Fibroblast of skin of left biceps (primary cell): ENCODE data around the gene KDM3A.

ENCODE experiments used
- DNase-seq, 2 experiments: peaks; one replicate each; pipeline ENCODE4 v3.0.0-alpha.2; 2013; ENCODE audit warnings: low read depth in 2 of 2

The KDM3A gene

DNA sequence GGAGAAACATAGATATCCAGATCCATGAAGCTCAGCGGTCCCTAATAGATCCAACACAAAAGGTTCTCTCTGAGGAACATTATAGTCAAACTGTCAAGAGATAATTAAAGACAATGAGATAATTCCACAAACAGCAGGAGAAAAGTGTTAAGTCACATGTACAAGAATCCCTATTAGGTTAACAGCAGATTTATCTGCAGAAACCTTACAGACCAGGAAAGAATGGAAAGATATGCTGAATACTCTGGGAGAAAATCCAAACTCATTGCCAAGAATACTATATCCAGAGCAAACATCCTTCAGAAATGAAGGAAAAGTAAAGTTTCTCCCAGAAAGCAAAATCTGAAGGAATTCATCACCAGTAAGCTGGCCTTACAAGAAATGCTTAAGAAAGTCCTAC lies 10.8 kb upstream of the KDM3A start:
- no peak for DNase-seq

DNA sequence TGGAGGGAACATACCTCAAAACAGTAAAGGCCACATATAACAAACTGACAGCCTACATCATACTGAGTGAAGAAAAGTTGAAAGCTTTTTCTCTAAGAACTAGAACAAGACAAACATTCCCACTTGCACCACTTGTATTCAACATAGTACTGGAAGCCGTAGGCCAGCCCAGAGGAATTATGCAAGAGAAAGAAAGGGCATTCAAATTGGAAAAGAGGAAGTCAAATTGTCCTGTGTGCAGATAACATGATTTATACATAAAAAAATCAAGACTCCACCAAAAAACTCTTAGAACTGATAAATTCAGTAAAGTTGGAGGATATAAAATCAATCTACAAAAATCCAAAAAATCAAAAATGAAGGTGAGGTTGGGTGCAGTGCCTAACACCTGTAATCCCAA lies 8.0 kb upstream of the KDM3A start:
- DNase-seq = no peak

DNA sequence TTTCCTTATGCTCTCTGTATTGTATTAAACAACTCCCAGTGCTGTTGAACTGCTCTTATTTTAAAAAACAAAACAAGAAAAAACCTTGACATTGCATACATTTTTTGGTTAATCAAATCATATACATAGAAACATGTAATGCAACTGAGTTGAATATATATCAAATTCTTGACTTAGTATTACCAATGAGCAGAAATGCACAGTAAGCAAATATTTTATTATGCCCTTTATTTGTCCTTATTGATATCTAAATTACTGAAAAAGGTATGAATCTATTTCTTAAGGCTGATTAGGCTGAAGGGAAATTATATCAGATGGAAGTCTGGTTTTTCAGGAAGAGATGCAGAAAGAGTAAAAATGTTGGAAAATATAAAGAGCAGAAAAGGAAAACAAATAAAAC lies 6.9 kb upstream of the KDM3A start:
- no peak for DNase-seq

DNA sequence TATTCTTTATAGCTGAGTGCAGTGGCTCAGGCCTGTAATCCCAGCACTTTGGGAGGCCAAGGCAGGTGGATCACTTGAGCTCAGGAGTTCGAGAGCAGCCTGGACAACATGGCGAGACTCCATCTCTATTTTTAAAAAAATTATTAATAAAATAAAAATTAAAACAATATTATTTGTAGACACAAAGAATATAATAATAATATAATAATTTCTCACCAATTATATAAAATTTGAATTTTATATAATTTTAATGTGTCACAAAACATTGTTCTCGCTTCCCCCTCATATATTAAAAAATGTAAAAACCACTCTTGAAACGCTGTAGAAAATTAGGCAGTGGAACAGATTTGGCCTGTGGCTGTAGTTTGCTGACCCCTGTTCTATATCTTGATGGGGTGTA lies 5.6 kb upstream of the KDM3A start:
- no peak for DNase-seq

DNA sequence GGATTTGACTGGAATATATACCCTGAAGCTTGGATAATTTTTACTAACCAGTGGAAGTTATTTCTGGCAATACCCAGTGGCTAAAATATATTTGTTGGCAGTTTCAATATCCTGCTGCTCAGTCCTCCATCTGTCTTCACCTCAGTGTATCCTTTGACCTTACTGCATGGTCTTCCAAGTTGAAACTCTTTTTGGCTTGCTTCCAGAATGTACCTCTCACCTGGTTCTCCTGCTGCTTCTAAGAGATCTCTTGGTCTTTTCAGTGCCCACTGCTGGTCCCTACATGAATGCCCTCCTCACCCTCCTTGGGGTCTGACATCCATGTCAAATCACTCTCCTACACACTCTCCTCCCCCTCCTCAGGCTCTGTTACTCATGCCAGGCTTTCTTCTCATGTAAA lies 4.8 kb upstream of the KDM3A start:
- no peak for DNase-seq

DNA sequence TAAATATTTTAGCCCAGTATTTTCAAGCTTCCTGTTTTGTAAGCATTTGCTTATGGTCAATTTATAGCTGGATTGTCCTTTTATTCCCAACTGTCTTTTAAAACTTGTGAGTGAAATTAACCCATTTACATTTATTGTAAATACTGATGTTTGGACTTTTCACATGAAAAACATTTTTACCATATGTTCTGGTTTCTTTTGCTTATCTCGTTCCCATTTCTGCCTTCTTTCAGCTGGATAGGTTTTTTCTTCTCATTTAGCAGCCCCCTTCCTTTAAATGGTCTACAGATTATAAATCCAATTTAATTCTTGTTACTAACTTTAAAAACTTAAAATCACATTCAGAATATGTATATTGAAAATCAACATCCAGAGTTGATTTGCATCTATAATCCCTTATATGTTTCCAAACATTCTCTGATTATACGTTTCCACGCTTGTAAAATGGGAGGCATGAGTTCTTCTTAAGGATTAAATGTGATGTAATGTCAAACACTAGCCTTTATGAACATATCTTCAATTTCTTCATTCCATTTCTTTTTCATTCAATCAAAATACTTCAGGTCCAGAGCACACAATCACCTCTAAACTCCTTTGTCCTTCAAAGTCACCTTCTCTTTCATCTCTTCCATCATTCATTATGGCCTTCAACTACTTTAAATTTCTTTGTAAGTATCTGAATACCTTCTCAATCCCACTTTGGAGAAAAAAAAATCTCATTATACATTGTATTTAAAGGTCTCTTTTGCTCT lies 1.1 kb upstream of the KDM3A start:
- no peak for DNase-seq

DNA sequence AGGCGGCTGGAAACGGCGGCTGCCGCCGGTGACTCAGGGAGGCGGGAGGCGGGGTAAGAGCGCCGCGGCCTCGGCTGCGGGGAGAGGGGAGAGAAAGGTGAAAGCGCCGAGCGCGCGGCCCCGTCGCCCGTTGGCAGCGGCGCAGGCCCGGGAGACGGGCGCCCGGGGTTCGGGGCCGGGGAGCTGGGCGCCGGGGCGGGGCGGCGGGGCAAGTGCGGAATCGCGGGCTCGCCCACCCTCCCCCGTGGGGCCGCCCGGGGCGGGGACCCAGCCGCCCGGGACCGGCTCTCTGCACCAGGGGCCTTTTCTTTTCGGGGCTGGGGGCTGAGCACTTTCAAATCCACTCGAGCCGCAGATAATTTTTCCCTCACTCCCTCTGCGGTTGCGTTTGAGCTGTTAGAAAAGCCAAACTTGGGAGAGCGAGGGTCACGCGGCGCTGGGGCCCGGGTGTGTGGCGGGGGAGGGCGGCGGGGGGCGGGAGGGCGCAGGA lies 266 bp downstream of the KDM3A start:
- no peak for DNase-seq

DNA sequence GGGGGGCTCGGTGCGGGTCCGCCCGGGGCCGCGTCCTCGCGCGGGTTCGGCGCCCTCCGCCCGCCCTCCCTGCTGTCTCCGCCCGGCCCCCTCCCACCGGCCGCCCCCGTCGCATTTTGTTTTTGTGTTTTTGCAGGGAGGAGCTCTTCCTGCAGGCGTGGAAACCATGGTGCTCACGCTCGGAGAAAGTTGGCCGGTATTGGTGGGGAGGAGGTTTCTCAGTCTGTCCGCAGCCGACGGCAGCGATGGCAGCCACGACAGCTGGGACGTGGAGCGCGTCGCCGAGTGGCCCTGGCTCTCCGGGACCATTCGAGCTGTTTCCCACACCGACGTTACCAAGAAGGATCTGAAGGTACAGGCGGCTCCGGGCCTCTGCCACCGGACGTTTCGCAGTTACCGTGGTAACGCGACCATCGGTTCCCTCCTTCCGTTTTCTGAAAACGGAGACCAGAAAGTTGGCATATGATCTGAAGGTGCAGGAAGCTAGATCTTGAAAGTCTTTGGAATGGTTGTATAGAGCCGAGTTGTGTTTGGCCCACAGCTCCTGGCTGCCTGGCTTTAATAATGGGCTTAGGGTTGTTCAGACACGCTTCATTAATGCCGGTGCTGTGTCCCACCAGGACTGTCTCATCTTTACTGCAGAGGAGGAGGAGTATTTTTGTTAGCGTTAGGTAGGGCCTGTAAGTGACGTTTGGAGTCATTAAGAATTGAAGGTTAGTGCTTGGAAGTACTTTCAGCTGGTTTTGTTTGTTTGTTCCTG lies 891 bp downstream of the KDM3A start:
- no peak for DNase-seq

DNA sequence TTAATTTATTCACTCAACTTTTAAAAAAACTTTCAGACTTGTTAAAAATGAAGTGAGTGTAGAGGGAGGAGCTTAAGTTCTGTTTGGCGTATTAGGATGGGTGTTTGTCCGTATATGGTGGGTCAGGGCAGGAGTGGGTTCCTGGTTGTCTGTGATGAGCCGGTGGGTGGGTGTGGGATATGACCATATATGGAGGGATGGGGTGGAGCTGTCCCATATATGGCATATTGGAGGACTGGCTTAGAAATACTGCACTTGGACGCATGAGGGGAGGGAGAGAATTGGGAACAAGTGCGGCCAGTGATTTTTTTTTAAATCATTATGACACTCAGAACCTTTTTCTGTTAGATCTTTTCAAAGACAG lies 1.5 kb downstream of the KDM3A start:
- peak; percentile 73 to 74 for DNase-seq

DNA sequence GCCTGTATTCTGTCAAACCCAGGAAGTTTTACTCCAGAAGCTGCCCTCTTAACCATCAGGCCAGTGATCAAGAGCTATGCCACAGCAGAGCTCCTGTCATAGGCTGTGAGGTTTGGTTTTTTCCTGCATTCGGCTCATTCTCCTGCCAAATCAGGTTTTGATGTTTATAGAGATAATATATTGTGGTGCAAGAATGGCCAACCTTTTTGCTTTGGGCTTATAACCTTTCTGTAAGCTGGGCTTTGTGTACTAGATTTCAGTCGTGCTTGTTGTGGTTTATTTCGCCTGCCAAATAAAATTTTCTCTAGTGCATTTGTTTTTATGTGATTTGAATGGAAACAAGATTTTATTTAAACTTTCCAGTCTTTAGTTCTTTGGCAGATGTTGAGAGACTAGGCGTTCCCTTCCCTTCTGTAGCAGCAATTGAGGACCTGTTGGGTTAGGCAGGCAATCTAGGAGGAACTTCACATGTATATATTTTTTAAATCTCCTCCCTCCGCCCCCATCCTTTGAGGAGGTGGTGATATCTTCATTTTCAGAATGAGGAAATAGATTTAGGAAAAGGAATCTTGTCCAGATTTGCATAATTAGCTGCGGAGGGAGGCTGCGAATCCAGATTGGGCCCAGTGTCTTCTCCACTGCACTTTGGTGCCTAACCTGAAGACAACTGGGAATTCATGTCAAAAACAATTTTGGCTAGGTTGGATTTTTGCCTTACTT lies 2.6 kb downstream of the KDM3A start:
- no peak for DNase-seq

DNA sequence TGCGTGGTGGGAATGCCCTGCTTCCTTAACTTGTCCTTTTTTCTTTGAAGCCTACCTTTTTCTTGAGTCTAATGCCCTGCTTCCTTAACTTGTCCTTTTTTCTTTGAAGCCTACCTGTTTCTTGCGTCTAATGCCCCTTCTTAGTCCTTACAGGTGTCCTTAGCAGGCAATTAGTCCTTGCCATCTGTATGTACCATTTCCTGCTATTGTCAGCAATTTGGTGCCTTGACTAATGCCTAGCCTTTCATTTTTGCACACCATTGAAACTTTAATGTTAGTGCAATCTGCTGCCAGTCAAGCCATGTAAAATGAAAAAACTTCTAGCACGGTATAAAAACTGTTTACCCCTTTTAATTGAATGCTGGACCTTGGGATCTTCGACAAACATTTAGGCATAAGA lies 4.3 kb downstream of the KDM3A start:
- DNase-seq = no peak

DNA sequence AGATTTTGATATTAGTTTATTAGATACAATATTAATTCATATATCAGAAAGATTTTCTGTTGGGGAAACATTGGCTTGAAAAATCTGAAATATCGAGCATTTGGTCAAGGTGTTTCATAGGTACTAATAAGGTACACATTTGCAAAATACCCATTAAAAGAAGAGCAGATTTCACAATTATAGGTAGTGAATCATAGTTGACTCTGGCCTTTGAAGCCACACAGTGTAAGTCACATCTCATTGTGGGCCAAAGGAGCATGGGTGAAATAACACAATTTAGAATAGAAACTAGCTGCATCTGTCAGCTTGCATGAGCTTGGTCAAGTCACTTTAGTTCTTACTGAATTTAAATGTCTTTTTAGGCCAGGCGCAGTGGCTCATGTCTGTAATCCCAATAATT lies 4.9 kb downstream of the KDM3A start:
- no peak for DNase-seq

DNA sequence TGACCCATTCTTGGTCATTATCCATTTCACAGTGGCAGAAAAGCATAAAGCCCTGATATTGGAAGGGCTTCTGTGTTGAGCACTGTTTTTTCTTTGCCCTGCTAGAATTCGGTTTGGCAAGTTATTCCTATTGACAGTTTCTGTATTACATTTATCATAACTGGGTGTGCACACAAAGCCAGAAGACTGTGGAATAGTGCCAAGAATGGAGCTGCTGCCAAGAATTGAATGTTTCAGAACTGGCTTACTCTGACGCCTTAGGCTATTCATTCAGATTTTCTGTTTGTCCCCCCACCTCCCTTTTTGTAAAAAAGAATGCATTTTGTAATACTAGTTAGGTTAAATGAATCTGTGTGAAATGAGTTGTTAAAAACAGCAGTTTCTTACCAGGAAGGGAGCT lies 12.7 kb downstream of the KDM3A start:
- peak; percentile 67 for DNase-seq

DNA sequence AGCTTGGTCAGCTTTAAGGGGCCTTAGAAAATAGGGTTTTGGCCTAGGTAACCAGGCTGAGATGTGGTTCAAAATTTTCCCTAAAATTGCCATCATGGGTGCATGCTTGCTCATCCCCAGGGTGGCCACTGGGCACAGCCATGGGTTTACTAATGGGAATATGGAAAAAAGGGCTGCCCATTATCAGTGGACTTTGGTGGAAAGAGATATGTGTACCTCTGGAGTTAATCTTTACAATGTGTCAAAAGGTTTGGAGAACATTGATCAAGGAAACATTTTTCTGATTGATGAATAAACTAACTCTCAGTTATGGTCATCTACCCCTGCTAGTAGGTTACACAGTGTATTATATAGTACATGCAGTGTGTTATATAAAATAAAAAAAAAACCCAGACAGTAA lies 13.1 kb downstream of the KDM3A start:
- DNase-seq = no peak

DNA sequence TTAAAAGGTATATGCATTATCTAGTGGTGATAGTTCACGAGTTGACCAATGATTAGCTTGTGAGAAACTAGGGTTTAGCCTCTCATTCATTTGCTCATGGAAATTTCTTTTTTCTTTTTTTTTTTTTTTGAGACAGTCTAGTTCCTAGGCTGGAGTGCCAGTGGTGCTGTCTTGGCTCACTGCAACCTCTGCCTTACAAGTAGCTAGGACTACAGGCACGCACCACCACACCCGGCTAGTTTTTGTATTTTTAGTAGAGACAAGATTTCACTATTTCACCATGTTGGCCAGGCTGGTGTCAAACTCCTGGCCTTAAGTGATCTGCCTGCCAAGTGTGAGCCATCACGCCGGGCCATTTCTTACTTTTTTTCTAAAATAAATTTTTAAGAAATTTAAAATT lies 14.0 kb downstream of the KDM3A start:
- DNase-seq = no peak

DNA sequence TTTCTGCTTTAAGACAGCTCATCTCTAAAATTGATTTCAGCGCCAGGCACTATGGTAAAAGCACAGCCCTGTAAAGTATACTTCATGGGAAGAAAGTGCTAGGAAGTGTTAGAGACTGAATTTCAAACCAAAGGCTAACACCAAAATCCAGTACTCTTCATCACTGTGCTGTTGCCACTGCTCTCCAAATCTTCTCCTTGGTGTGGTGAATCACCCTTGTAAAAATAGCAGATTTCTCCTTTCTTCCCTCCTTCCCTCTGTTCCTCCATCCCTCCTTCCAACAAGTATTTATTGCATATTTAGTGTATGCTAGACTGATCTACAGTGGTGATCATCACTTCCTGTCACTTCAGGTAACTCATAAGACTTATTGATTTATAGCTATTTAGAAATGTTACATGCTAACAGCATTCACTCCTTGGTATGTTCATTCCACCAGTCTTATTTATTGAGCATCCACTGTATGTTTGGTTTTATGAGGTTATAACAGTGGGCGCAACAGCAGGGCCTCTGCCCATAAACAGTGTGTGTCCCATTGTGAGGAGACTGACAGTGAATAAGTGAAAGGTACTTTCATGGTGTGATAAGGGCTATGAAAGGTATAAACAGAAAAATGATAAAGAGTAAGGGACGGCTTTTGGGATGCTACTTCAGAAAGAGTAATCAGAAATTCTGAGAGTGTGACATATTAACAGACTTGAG lies 20.0 kb downstream of the KDM3A start:
- DNase-seq = no peak

DNA sequence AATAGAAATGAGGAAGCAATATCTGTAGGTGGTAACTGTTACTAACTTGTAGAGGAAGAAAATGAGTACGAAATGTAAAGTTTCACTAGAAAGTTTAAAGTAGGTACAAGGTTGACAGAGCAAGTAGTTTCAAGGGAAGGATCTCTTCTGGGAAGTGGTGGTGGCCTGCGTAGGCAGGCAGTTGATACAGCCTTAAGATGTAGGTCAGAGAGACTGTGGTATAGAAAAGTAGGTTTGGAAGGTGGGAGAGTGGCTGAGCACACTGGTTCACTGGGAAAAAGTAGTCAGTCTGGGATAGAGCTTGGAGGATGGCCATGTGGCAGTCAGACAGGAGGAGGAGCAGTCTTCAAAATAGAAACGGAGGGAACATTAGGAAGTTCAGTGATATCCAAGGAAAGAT lies 23.5 kb downstream of the KDM3A start:
- DNase-seq = no peak

DNA sequence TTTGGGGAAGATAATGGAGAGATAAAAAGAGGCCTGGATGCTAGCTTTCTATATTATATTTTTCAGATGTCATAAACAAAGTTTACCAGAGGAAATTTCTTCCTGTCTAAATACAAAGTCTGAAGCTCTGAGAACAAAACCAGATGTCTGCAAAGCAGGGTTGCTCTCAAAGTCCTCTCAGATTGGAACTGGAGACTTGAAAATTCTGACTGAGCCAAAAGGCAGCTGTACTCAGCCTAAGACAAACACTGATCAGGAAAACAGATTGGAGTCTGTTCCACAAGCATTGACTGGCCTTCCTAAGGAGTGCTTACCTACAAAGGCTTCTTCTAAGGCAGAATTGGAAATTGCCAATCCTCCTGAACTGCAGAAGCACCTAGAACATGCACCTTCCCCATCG lies 25.1 kb downstream of the KDM3A start:
- no peak for DNase-seq

DNA sequence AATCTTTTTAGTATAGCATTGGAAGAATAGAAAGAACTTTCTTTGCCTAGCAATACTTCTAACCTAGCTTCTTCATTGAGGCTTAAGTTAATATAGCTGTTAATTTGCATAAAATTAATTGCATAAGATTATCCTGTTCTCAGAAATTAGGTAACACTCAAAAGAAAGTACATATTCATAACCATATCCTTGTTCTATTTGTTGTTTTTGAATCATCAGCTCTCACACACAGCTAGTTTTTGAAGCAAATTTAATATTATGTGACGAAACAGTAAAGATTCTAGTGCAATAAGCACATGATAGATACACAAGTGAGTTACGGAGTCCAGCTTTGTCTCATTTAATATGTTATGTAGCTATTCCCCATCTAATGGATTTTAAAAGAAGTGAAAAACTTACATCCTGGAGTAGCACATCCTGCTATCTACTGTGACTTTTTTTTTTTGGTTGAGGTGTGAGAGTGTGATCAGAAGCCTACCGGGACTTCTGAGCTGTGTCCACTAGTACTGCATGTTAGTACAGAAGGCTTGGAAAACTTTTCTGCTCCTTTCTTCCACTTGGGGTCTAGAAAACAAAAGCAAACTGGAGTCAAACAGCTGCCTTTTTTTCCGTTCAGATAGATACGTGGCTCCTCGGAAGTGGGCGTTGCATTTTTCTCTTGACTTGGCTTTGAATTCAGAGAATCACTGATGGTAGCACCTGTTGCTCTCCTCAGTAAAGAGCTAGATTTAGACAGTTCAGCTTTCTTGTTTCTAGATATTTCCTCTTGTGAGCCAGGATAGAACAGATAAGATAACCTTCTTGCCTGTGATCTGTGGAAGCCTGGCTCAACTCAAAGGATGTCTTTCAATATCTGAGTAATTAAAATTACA lies 27.2 kb downstream of the KDM3A start:
- no peak for DNase-seq

DNA sequence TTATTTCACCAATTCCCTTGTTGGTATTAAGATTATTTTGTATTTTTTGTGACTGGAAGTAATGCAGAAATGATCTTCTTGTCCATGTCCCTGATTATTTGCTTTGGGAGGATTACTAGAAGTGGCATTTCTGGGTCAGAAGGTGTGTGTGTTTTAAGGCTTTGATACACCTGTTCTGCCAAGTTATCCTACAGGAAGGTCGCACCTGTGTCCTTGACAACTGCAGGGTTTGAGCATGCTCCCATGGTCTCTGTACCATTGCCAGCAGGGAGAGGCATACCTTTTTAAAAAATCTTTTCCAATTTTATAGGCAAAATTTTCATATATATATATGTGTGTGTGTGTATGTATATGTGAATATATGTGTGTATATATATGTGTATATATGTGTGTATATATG lies 29.7 kb downstream of the KDM3A start:
- DNase-seq = no peak

DNA sequence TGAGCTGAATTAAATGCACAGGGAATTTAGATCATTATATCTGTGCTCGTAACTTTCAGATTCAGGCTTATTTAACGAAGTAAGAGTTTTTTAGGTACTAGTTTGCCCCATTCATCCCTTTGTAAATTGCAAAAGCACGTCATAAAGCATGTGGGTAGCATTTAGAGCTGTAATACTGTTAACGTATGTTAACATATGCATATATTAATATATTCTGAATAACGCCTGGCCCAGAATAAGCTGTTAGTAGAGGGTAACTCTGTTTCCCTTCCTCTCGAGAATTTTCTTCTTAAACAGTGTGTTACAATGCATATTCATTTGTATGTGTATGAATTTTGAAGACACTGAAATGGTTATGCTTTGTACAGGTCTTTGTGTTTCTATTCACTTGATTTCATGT lies 30.5 kb downstream of the KDM3A start:
- no peak for DNase-seq
